Stimulated activated CD4-positive, alpha-beta T cell treated with anti-CD3 and anti-CD28 coated beads, TNF-alpha, amount 100 ng/mL, for 48 hours (primary cell): Measurements from ENCODE around the gene NDRG2.
"Not testable (repeated sequence)": the region's sequence is repeated elsewhere in the genome, so short reads cannot be mapped to it uniquely, and the experiment has no call there.

ENCODE experiments used
- DNase-seq, 3 donors: peaks; one replicate each; pipeline ENCODE4 v3.0.0-alpha.2; 2020; ENCODE audit warnings: low read depth in 3 of 3

NDRG2 gene

GRCh38 chr14:21009721-21010120 lies 15.1 kb downstream of the NDRG2 start:
- DNase-seq: not testable (repeated sequence)

GRCh38 chr14:21003788-21004346 lies 21.0 kb downstream of the NDRG2 start:
- DNase-seq: no peak

GRCh38 chr14:21001218-21001617 lies 23.6 kb downstream of the NDRG2 start:
- no peak for DNase-seq

- no peak for DNase-seq
Observed at GRCh38 chr14:20999591-20999990, 25.3 kb downstream of the NDRG2 start.

- no peak for DNase-seq
Observed at GRCh38 chr14:20998674-20999366, 26.0 kb downstream of the NDRG2 start, which contains the start of gene SLC39A2. SLC39A2 (plus strand) TSS chr14:20999293; CDS start chr14:20999447, 154 bp downstream.

- DNase-seq: no peak
Observed at GRCh38 chr14:20998139-20998538, 26.7 kb downstream of the NDRG2 start.

- no peak for DNase-seq
Observed at GRCh38 chr14:20997564-20997963, 27.3 kb downstream of the NDRG2 start.

GRCh38 chr14:20997115-20997514 lies 27.7 kb downstream of the NDRG2 start:
- DNase-seq: no peak

- no peak for DNase-seq
Observed at GRCh38 chr14:20996521-20996920, 28.3 kb downstream of the NDRG2 start.

- DNase-seq: peak; percentile 78 to 85 (median 80)
Observed at GRCh38 chr14:20989787-20990600, 34.9 kb downstream of the NDRG2 start, which contains the start of gene METTL17. METTL17 (plus strand) TSS chr14:20989980; CDS start chr14:20990003, 23 bp downstream.

- DNase-seq: no peak
Observed at GRCh38 chr14:20989471-20989786, 35.4 kb downstream of the NDRG2 start.

GRCh38 chr14:20988717-20989470 lies 36.0 kb downstream of the NDRG2 start:
- no peak for DNase-seq

- no peak for DNase-seq
Observed at GRCh38 chr14:20986811-20987210, 38.0 kb downstream of the NDRG2 start.

- not testable (repeated sequence) for DNase-seq
Observed at GRCh38 chr14:20985650-20986049, 39.2 kb downstream of the NDRG2 start.

GRCh38 chr14:20982646-20983369 lies 42.1 kb downstream of the NDRG2 start:
- no peak for DNase-seq

GRCh38 chr14:20980906-20981305 lies 44.0 kb downstream of the NDRG2 start:
- no peak for DNase-seq

GRCh38 chr14:20978687-20979086 lies 46.2 kb downstream of the NDRG2 start:
- no peak for DNase-seq

- DNase-seq: no peak
Observed at GRCh38 chr14:20976291-20976690, 48.6 kb downstream of the NDRG2 start.

GRCh38 chr14:20973501-20973900 lies 51.4 kb downstream of the NDRG2 start:
- no peak for DNase-seq

GRCh38 chr14:20971705-20972021 lies 53.2 kb downstream of the NDRG2 start:
- DNase-seq: no peak

GRCh38 chr14:20970983-20971704 lies 53.7 kb downstream of the NDRG2 start:
- peak; percentile 60 to 75 (median 67) for DNase-seq
